GM18502 (cell line): ENCODE data around the gene PRKAR2B.
"Not testable (repeated sequence)": the region's sequence is repeated elsewhere in the genome, so short reads cannot be mapped to it uniquely, and the experiment has no call there.

Experiments used
- ATAC-seq: cut with Tn5 transposase; IDR thresholded peaks from one replicate; pipeline ENCODE4 v1.9.1; 2021; ENCODE audit warnings: mild to moderate bottlenecking; ENCODE audit not compliant: unreplicated experiment, poor library complexity

The PRKAR2B gene

GRCh38 chr7:107111196-107111595 lies 66.7 kb downstream of the PRKAR2B start:
- ATAC-seq: no peak

DNA sequence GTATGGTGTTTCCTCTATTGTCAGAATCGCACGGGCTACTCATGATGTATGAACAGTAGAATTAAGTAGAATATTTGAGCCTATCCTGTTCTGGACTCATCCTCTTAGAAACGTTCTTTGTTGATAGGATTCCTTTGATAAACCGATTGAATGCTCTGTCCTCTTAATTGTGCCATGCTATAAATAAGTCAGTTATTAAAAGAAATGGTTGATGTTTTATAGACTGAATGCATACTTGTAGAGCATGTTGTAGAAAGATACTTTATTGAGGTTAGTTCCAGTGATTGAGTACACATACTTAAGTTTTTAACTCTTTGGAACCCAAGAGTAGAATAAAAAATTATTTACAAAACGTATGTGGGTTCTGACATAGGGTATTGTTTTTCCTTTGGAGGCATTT lies 69.4 kb downstream of the PRKAR2B start:
- no peak for ATAC-seq

DNA sequence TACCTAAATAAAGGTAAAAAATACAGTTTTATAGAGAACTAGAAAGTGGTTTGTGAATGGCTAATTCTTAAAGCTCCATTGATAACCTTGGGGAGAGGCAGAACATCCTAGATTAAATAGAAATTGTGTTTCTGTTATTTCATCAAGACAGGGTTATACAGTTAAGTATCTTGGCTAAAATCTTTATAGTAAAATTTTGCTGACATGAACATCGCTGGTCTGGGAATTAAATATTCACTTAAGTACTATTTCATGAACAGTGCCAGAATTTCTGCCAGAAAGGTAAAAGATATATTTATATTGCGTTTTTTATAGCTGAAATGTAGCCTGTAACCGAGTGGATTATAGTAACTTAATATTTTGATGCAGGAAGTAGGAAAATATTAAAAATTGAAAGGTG lies 70.6 kb downstream of the PRKAR2B start:
- ATAC-seq: no peak

DNA sequence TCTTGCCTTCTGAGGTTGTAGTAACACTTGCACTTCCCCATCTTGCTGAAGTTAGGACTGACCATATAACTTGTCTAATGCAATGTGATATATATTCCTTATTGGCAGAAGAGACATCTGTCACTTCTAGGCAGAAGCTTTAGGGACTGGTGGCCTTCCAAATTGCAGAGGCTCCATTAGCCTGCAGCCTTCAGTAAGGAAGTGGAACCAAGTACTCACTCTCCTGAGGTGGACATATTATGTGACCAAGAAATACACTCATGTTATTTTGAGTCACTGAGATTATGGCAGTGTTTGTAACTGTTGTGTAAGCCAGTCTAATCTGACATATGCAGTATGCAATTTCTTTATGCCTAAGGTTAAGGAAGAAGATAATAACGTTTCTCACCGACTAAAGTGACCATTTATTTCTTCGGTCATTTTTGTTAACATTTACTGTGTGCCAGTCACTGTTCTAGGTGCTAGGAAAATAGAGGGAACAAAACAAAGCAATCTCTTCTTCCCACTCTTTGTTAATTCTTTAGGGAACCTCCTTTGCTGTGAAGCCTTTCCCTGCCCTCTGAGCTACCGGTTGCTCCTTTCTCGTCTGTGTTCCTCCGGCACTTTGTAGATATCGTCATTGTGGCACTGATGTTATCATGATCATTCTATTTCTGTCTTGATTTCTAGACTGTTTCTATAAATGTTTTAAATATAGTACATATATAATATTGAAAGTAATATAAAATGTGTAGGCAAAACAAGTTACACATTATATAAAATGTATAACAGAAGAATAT lies 71.4 kb downstream of the PRKAR2B start:
- ATAC-seq: no peak

GRCh38 chr7:107118109-107118900 lies 73.8 kb downstream of the PRKAR2B start:
- ATAC-seq: no peak

GRCh38 chr7:107119376-107120105 lies 75.0 kb downstream of the PRKAR2B start:
- no peak for ATAC-seq

DNA sequence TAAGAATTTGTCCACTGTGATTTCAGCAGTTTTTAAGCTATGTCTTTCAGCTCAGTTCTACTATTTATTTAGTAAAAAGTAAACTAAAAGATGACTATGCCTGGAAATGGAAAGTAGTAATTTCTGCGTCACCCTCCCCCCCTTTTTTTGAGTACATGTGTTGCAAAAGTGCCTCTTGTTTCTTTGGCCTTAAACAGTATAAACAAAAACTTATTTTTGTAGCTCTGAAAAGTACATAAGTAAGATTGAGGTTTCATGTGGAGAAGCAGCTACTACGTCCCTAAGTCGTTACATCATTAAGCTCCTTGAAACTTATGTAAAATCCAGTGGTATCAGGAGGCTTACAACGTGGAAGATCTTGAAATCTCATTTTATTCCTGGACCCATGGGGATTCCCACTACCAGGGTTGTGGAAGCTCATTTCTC lies 78.0 kb downstream of the PRKAR2B start:
- no peak for ATAC-seq

DNA sequence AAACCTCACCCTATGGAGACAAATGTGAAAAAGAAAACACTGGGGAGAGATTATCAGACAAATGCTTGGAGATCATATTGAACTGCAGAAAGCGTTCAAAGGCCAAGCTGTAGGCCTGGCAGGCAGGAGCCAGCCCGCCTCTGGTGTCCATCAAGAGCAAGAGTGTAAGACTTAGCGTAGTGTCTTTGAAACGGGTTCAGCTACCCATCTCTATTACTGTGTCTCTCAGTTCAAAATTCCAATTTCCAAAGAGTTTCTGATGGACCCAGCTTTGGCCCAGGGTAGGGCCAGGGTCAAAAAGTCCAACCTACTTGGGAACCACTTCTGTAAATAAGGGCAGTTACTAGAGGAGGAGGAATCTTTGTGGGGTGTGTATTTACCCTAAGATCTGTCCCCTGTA lies 78.9 kb downstream of the PRKAR2B start:
- no peak for ATAC-seq

GRCh38 chr7:107125475-107125874 lies 81.0 kb downstream of the PRKAR2B start:
- ATAC-seq: no peak

GRCh38 chr7:107128217-107128616 lies 83.7 kb downstream of the PRKAR2B start:
- no peak for ATAC-seq

DNA sequence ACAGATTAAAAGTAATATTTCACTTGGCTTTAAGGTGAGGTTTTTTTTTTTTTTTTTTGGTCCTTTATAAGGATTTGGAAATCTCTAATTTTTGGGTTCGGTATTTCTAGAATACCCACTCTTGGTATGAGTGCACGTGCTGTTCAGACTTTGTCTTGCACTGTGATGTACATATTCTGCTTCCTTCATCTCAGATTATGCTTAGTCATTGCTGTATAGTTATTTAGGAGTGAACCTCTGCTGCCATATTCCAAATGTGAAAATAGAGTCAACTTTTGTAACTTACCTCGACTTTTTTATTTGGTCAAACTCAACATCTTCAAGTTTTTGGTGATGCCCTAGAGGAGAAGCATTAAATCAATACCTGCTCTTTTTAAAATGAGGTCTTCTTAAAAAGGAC lies 84.2 kb downstream of the PRKAR2B start:
- ATAC-seq: no peak

DNA sequence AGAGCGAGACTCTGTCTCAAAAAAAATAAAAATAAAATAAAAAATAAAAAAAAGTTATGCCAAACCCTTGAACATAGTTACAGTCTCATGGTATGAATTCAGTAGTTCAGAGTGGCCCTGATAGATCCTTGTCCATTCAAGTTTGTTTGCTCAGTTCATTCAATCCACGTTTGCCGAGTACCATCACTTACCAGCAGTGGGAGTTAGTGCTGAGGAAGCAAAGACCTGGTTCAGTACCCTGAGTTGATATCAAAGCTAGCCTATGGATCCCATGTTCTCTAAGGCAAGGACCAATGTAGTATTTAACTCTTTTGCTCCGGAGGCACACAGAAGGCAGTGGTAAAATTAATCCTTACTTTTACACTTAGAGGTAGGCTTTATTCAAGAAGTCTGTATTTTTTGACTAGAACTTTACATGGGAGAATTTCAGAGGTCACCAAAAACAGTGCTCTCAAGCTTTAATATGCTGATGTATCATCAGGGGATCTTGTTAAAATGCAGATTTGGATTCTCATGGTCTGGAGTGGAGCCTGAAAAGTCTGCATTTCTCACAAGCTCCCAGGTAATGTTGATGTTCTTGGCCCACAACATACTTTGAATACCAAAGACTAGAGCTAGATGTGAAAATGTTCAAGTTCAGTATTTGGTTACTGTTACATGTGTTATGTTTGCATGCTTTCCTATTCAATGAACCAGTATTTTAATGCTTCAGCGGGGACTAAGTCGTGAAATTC lies 86.1 kb downstream of the PRKAR2B start:
- no peak for ATAC-seq

GRCh38 chr7:107133396-107133795 lies 88.9 kb downstream of the PRKAR2B start:
- ATAC-seq: no peak

- no peak for ATAC-seq
Measured at GRCh38 chr7:107138696-107139420, 94.4 kb downstream of the PRKAR2B start.

- not testable (repeated sequence) for ATAC-seq
Measured at GRCh38 chr7:107143875-107144274, 99.4 kb downstream of the PRKAR2B start.

GRCh38 chr7:107145067-107145838 lies 100.7 kb downstream of the PRKAR2B start:
- ATAC-seq: no peak

DNA sequence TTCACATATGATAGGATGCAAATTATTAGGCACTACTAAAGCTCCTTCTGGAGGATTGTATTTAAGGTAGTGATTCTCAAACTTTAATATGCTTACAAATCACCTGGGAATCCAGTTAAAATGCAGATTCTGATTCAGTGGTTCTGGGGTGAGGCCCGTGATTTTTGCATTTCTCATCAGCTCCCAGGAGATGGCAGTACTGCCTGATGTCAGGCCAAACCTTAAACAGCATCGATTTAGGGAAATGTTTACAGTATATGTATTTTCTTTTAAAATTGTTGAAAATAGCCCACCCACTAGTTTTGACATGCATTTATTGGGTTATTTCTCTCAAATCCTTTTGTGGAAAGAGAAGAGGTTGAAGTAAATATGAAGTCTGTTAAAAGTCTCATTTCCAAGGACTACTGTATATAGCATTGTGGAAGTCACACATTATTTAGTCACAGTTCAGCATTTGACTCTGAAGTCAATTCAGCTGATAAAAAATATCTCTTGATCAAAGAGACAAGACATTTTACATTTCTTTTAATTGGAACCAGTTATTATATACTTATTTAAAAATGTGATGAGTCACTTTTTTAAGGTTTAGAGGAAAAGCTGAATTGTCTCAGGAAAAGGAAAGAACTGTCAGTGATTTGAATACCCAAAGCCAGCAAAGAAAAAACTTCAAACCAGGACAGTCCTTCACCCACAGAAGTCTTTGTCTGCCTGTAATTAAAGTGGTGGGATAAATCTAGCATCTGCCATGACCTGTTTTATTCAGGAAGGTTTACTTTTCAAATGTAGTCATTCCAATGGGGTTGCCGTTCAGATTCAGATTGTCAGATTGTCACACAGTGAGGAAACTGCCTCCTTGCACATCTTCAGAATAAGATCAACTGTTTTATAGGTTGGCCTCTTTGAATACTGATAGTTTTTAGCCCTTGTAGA lies 103.2 kb downstream of the PRKAR2B start:
- no peak for ATAC-seq

DNA sequence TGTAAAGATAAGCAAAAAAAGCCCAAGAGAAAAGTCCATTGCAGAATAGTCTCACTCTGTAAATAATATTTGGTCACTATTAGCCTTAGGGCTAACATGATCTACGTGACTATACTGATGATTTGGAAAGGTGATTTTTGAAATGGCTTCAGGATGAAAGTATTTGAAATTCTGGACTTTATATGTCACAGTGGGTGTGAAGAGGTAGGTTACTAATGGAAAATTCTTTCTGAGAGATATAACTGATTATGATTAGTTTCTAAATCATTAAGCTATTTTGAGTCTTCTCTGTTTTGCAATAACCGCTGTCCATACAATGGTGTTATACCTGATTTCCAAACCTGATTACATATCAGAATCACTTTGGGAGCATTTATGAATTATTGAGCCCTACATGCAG lies 104.2 kb downstream of the PRKAR2B start:
- ATAC-seq: no peak
